A673 (cell line): ENCODE data around the gene PRKAG2. TPM values are rescaled to one million over a fixed set of nuclear protein-coding genes. Genes with fewer than 3 reads are reported as not detected.

Experiments used
- BruUV-seq: library from RNA; stranded (reverse); fragments of 400-500 nt; replicated peaks from 2 replicates; lab custom pipeline; 2021; lab: Mats Ljungman, UMichigan
- CTCF ChIA-PET: fragments of 300-600 bp; sonication (Branson Sonifier 250); formaldehyde crosslinking; loops from one replicate; lab custom pipeline; 2022; ENCODE audit warnings: antibody characterized with exemption; lab: Charles Lee
- POLR2A ChIA-PET: fragments of 300-600 bp; sonication (Branson Sonifier 250); formaldehyde crosslinking; loops from one replicate; lab custom pipeline; 2022; ENCODE audit warnings: antibody characterized with exemption; ENCODE audit not compliant: low non-redundant PET; lab: Charles Lee
- DNase-seq: peaks from one replicate; pipeline ENCODE4 v3.0.0-alpha.2; 2015; ENCODE audit warnings: low spot score
- H3K27ac ChIP-seq: fragments of 200-600 bp; sonication (generic); 2 replicates; pipeline ENCODE4 v1.5.1; 2016; ENCODE audit warnings: mixed run types, low read depth, mild to moderate bottlenecking, mixed read lengths, antibody characterized with exemption, low read length; ENCODE audit not compliant: poor library complexity, severe bottlenecking
- H3K27me3 ChIP-seq: fragments of 200-600 bp; sonication (generic); replicated peaks from 2 replicates; pipeline ENCODE4 v1.6.1; 2017; ENCODE audit warnings: mixed run types, low read depth, mild to moderate bottlenecking, mixed read lengths, antibody characterized with exemption, low read length; ENCODE audit not compliant: insufficient read depth, poor library complexity
- H3K36me3 ChIP-seq: fragments of 200-600 bp; sonication (generic); 2 replicates; pipeline ENCODE4 v1.6.1; 2016; ENCODE audit warnings: mixed run types, mild to moderate bottlenecking, mixed read lengths, antibody characterized with exemption, low read length; ENCODE audit not compliant: insufficient read depth, poor library complexity, severe bottlenecking
- H3K4me1 ChIP-seq: fragments of 200-600 bp; sonication (generic); 2 replicates; pipeline ENCODE4 v1.6.1; 2017; ENCODE audit warnings: mixed run types, mild to moderate bottlenecking, mixed read lengths, antibody characterized with exemption, low read length; ENCODE audit not compliant: insufficient read depth, poor library complexity, severe bottlenecking
- H3K4me3 ChIP-seq: fragments of 200-600 bp; sonication (generic); 2 replicates; pipeline ENCODE4 v1.5.1; 2016; ENCODE audit warnings: low read depth, mixed run types, mild to moderate bottlenecking, mixed read lengths, low read length; ENCODE audit not compliant: poor library complexity, severe bottlenecking
- H3K9me3 ChIP-seq: fragments of 200-600 bp; sonication (generic); 2 replicates; pipeline ENCODE4 v1.6.1; 2016; ENCODE audit warnings: mixed run types, low read depth, mild to moderate bottlenecking, mixed read lengths, antibody characterized with exemption, low read length; ENCODE audit not compliant: poor library complexity, severe bottlenecking
- EZH2 ChIP-seq: fragments of 200-600 bp; sonication (generic); IDR thresholded peaks from 2 replicates; pipeline ENCODE4 v1.6.1; 2017; ENCODE audit warnings: borderline replicate concordance, low read depth, mild to moderate bottlenecking, mixed read lengths, antibody characterized with exemption, low read length; ENCODE audit not compliant: poor library complexity, severe bottlenecking
- intact Hi-C: fragments of 100-400 bp; cut with micrococcal nuclease; formaldehyde crosslinking; loops from one replicate; pipeline ENCODE4 v1.10.0; 2022; ENCODE audit not compliant: unreplicated experiment
- total RNA-seq: library from RNA; stranded (reverse); gene quantifications from 2 replicates; pipeline ENCODE4 v1.2.3, GENCODE V29; 2021
- TF ChIP-seq, protein P1 (sequence below): fragments of 300-800, 200-600 bp; sonication (generic); conservative IDR thresholded peaks from 2 replicates; pipeline ENCODE4 v1.5.1; 2017; ENCODE audit warnings: low read depth, mild to moderate bottlenecking, antibody characterized with exemption, low read length, moderate library complexity, mixed read lengths

The PRKAG2 gene
- total RNA-seq, 1 experiment from 2014 or later = 11.6 TPM

DNA sequence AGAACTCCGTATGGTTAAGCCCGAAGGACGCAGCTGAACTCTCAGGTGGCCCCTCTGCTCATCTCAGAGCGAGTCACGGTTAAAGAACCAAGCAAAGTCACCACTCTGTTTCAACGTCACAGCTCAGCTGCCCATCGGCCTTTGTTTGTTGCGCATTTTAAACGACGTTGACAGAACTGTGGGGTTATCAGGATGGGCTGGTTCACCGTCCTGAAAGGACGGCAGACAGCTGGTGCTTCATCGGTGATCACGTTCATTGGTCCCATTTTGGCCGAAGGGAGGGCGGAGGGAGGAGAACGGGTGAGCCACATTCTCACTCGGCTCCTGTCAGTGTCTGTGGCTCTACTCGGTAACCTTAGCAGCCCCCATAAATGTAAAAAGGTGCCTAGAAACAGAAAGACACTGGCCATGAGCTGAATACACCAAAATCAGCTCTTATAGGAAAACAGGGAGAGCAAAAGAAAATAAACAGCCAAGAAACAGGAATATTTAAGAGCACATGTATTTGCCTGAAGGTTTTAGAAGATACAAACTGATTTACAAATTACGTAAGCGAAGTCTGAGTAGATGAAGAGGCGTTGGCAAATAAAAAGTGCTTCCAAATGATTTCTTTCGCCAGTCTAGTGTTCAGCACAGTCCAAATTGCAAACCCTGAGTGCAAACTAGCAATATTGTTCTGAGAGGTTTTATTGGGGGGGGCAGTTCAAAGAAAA is 8.4 kb downstream of the PRKAG2 start:
- ChIA-PET CTCF (no interaction called here), POLR2A (no interaction called here)
- no peak for TF ChIP-seq EZH2
- TF ChIP-seq, protein P1, sequence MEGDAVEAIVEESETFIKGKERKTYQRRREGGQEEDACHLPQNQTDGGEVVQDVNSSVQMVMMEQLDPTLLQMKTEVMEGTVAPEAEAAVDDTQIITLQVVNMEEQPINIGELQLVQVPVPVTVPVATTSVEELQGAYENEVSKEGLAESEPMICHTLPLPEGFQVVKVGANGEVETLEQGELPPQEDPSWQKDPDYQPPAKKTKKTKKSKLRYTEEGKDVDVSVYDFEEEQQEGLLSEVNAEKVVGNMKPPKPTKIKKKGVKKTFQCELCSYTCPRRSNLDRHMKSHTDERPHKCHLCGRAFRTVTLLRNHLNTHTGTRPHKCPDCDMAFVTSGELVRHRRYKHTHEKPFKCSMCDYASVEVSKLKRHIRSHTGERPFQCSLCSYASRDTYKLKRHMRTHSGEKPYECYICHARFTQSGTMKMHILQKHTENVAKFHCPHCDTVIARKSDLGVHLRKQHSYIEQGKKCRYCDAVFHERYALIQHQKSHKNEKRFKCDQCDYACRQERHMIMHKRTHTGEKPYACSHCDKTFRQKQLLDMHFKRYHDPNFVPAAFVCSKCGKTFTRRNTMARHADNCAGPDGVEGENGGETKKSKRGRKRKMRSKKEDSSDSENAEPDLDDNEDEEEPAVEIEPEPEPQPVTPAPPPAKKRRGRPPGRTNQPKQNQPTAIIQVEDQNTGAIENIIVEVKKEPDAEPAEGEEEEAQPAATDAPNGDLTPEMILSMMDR = no peak
- DNase-seq = no peak
- H3K9me3 ChIP-seq = no peaks in the 10 kb centered on the region
- peaks cover 10% of the 10 kb centered on the region for H3K4me1 ChIP-seq
- no peak overlapping the region for H3K27ac ChIP-seq
- no TSS peak for BruUV-seq
- no peaks in the 10 kb centered on the region for H3K36me3 ChIP-seq
- intact Hi-C loops = no loop called here
- H3K27me3 ChIP-seq = no peaks in the 10 kb centered on the region
- no peak overlapping the region for H3K4me3 ChIP-seq

DNA sequence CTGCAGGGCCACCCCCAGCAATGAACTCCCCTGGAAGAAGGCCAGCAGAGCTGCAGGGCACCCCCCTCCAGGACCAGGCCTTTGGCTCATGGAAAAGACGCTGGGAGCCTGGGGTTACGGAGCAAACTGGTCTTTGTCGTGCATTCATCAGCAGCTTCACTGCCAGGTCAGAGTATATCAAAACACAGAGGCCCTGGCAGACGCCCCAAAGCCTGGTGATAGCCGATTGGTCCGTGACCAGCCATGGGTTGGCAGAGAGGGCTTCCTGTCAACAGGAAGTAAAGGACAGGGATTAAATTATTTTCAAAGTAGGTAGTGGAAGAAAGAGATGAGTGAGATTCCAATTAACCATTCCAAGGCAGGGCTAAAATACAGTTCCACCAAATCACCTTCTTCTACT is 9.0 kb downstream of the PRKAG2 start:
- ChIA-PET POLR2A (no interaction called here), CTCF (no interaction called here)
- peak; percentile 21 for DNase-seq
- intact Hi-C loops = no loop called here
- Histone ChIP-seq H3K4me1 (peaks cover 10% of the 10 kb centered on the region), H3K27me3 (no peaks in the 10 kb centered on the region), H3K36me3 (no peaks in the 10 kb centered on the region), H3K9me3 (no peaks in the 10 kb centered on the region), H3K27ac (no peak overlapping the region), H3K4me3 (no peak overlapping the region)
- no peak for TF ChIP-seq EZH2
- TF ChIP-seq, protein P1 = no peak
- BruUV-seq = no TSS peak

DNA sequence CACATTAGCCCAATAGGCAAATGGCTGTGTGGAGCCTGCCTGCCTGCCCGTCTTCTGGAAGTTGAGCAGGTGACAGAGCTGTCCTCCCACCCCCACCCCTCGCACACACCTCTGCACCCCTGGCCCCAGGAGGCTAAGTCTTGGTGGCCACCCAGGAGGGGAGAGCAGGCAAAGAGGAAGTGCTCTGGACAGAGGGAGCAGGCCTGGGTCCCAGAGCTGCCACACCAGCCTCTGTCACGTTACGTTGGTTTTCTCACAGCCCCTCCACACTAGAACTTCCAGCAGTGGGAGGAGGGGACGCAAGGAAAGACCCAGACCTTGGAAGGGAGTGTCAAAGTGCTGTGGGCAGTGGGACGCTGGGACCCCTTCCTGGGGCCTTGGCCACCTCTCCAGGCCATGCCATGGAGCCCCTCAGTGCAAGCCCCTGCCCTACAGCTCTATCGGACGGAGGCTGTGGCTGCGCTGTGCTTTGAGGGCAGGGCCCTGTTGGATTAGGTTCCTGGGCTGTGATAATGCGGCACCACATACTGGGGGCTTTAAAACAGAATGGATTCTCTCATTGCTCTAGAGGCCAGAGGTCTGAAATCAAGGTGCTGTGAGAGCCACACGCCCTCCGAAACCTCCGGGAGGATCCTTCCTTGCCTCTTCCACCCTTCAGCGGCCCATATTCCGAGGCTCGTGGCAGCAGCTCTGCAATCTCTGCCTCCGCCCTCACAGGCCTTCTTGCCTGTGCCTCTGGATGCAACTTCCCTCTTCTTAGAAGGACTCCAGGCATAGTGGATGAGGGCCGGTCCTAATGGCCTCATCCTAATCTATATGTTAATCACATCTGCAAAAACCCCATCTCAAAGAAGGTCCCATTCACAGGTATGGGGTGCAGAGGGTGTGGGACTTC is 9.9 kb downstream of the PRKAG2 start:
- H3K27ac ChIP-seq = no peak overlapping the region
- H3K27me3 ChIP-seq = no peaks in the 10 kb centered on the region
- no peak overlapping the region for H3K4me3 ChIP-seq
- no TSS peak for BruUV-seq
- no peaks in the 10 kb centered on the region for H3K36me3 ChIP-seq
- TF ChIP-seq, protein P1 = no peak
- no peak for TF ChIP-seq EZH2
- POLR2A ChIA-PET = interaction anchor here (0.6 kb wide), 1 partner anchor 65 kb away, joined by 9 read pairs; no protein-coding TSS in a partner anchor
- intact Hi-C loops = no loop called here
- no peaks in the 10 kb centered on the region for H3K9me3 ChIP-seq
- H3K4me1 ChIP-seq = peaks cover 10% of the 10 kb centered on the region
- CTCF ChIA-PET = no interaction called here
- DNase-seq = no peak
